AG09319 (cell line): ENCODE measurements around the gene FARS2.
"Not testable (repeated sequence)": the region's sequence is repeated elsewhere in the genome, so short reads cannot be mapped to it uniquely, and the experiment has no call there.

ENCODE experiments used
- DNase-seq: peaks from one replicate; pipeline ENCODE4 v3.0.0-alpha.2; 2010; ENCODE audit warnings: low read depth; ENCODE audit errors: extremely low read depth
- CTCF ChIP-seq: IDR thresholded peaks from 2 replicates; pipeline ENCODE4 v1.5.1; 2011; ENCODE audit warnings: low read depth, mild to moderate bottlenecking, inconsistent platforms, low read length, moderate library complexity

FARS2 gene

DNA sequence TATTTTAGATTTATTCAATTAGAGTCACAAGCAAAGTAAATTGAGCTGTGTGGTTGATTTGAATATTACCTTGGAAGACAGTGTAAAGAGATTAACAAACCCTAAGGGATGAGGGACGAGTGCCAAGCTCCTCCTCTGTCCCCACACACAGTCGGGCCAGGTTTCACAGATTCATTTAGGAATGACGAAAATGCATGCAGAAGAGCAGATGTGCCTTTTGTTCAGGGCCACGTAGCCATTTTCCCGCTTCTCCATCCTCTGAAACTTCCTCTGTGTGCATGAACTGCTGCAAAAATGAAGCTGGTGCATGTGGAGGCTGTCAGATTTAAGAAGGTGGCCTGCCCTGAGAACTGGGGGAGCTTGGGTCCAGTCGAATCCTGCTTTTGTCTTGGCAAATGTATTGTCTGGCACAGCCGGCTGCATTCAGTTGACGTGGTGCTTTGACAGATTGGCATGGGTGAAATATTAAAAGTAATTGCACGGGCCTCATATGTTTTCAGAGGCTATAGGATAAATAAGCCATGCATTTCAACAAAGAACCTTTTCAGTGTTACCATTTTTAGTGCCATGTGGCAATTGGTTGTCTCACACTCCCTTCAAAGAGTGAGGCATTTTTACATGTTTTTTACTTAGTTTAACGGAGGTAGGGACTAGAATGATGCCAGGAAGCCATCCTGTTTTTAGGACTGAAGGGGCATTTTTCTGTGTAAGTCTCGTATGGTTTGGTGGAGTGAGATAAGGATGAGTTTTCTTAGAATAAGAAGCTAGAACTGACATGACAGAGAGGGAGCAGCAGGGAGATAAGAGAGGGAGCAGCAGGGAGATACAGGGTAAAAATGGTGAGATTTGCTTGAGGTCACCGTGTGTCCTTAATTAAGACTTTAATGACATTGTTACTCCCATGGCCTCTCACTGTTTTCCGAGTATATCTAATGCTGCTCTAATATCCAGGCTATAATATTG is 384.3 kb downstream of the FARS2 start:
- no peak for DNase-seq
- no peak for TF ChIP-seq CTCF

- no peak for TF ChIP-seq CTCF
- no peak for DNase-seq
Observed at GRCh38 chr6:5652406-5653137, 391.3 kb downstream of the FARS2 start.

DNA sequence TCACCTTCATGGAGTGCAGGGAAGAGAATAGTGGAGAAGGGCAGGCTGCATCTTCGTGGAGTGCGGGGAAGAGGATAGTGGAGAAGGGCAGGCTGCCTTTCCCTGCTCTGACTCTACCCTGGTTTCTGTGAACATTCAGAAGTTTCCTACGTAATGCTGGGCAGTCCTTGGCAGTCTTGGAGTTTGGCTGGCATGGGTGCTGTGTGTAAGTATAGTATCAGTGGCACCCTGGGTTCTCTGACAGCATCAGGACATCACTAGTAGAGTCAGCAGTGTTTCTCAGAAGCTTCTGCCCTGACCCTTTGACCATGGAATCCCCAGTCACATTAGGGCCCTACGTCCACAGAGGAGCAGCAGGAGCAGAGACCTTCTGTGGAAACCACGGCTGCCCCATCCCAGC is 392.5 kb downstream of the FARS2 start:
- DNase-seq = no peak
- TF ChIP-seq CTCF = no peak

GRCh38 chr6:5656226-5656625 is 394.9 kb downstream of the FARS2 start:
- no peak for TF ChIP-seq CTCF
- DNase-seq = no peak

DNA sequence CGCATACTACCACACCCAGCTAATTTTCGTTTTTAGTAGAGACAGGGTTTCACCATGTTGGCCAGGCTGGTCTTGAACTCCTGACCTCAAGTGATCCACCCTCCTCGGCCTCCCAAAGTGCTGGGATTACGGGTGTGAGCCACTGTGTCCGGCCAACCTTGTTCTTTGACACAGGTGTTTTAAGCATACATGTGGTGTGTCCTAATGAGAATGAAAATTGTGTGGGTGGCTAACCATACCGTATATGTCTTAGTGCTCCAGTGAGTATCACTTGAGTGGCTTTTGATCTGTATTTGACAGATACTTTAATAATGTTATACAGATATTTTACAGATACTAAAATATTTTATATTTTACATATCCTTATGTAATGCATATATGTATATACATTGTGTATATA is 395.4 kb downstream of the FARS2 start:
- not testable (repeated sequence) for DNase-seq

GRCh38 chr6:5657684-5658430 is 396.5 kb downstream of the FARS2 start:
- TF ChIP-seq CTCF = no peak
- no peak for DNase-seq

DNA sequence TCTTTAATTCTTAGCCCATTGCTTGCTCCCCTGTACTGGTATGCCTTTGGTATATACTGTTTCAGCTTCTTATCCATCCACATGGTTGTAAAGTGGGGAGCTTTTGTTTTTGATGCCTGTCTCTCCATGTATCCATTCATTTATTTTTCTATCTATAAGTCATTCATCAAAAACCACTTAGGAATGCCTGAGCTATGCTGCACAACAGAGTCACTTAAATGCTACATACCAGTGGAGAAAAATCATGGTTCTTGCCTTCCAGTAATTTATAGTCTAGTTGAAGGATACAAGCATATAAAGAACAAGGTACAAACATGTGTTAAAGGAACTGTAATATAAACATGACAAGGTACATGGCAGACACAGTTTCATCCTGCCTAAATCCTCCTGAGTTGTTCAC is 398.2 kb downstream of the FARS2 start:
- DNase-seq = no peak
- TF ChIP-seq CTCF = no peak
